ENCODE results near the gene CYP2A13.
"Not testable (repeated sequence)": the region's sequence is repeated elsewhere in the genome, so short reads cannot be mapped to it uniquely, and the experiment has no call there.

Gene CYP2A13

GRCh38 chr19:41120929-41121911 lies 33.0 kb downstream of the CYP2A13 start:
- DNase-seq = peak; percentile 37

- DNase-seq = not testable (repeated sequence)
Measured at GRCh38 chr19:41122846-41123245, 34.6 kb downstream of the CYP2A13 start.

GRCh38 chr19:41123716-41124294 lies 35.6 kb downstream of the CYP2A13 start:
- no peak for DNase-seq

GRCh38 chr19:41126765-41127203 lies 38.5 kb downstream of the CYP2A13 start:
- DNase-seq = peak; percentile 60

GRCh38 chr19:41127362-41127761 lies 39.1 kb downstream of the CYP2A13 start:
- DNase-seq = not testable (repeated sequence)

GRCh38 chr19:41127801-41128300 lies 39.6 kb downstream of the CYP2A13 start:
- DNase-seq = peak; percentile 86

- DNase-seq = no peak
Measured at GRCh38 chr19:41128692-41129091, 40.4 kb downstream of the CYP2A13 start.

- DNase-seq = no peak
Measured at GRCh38 chr19:41131186-41131585, 42.9 kb downstream of the CYP2A13 start.

- DNase-seq = no peak
Measured at GRCh38 chr19:41133260-41133659, 45.0 kb downstream of the CYP2A13 start.

- DNase-seq = no peak
Measured at GRCh38 chr19:41134616-41135015, 46.4 kb downstream of the CYP2A13 start.

GRCh38 chr19:41135390-41136384 lies 47.4 kb downstream of the CYP2A13 start:
- DNase-seq = peak; percentile 46

GRCh38 chr19:41136636-41137455 lies 48.6 kb downstream of the CYP2A13 start:
- no peak for DNase-seq

- DNase-seq = peak; percentile 92
Measured at GRCh38 chr19:41144403-41144802, 56.2 kb downstream of the CYP2A13 start.
